Measurements from ENCODE around the gene CHRNB1. TPM values are rescaled to one million over a fixed set of nuclear protein-coding genes. Genes with fewer than 3 reads are reported as not detected.

CHRNB1 gene
- total and polyA plus RNA-seq, 2 of the 8 experiments (the other 6 are each of a cell fraction or from before 2014, with no cell fraction given), result 14.1 to 28.2 TPM

GRCh38 chr17:7441266-7441665, 3.6 kb upstream of the CHRNB1 start:
- Histone ChIP-seq H2BK15ac (ENCODE audit: low read length) (0 out of 2 replicates have a peak overlapping the region, but pooled peaks have one; percentile 20), H3K4me1 (replicated peaks in 1 of 4; ENCODE audit: control insufficient read depth in 3 of 4, insufficient read depth in 4 of 4, low read length in 3 of 4) (peaks cover 3 to 32% (median 18%) of the 10 kb centered on the region in 4 experiments), H3K79me2 (ENCODE audit: control insufficient read depth in 1 of 2, insufficient read depth in 2 of 2, low read length in 2 of 2) (no peaks in the 10 kb centered on the region), H3K9me3 (ENCODE audit: insufficient read depth in 2 of 2, low read depth in 1 of 2, low read length in 1 of 2) (no peaks in the 10 kb centered on the region), H3K23ac (ENCODE audit: insufficient read length) (no peak overlapping the region), H3K4me2 (ENCODE audit: insufficient read depth in 1 of 2, low read depth in 2 of 2, low read length in 2 of 2) (peak overlapping the region; percentile 91), H3K23me2 (ENCODE audit: low read depth, low read length) (peaks cover 32% of the 10 kb centered on the region; the same call in 1 of the 2 replicates), H4K8ac (ENCODE audit: extremely low read depth, insufficient read depth, low read length) (no peak overlapping the region), H3K18ac (ENCODE audit: extremely low read depth, low read length) (peak overlapping the region; percentile 81), H2AK5ac (ENCODE audit: low read depth, low read length) (peak overlapping the region; percentile 19; the same call in 1 of the 2 replicates), H4K91ac (replicated peaks; ENCODE audit: insufficient read length, low read length) (no peak overlapping the region), H2BK5ac (ENCODE audit: low read depth, low read length) (peak overlapping the region; percentile 60; the same call in 1 of the 2 replicates), H3K56ac (replicated peaks; ENCODE audit: insufficient read length, low read depth, low read length) (no peak overlapping the region), H4K5ac (ENCODE audit: insufficient read length, low read depth, low read length) (no peak overlapping the region), H3K36me3 (ENCODE audit: control insufficient read depth in 2 of 4, insufficient read depth in 4 of 4, low read length in 3 of 4) (no peaks in the 10 kb centered on the region), H3K79me1 (ENCODE audit: low read depth, low read length) (no peaks in the 10 kb centered on the region), H2BK12ac (ENCODE audit: low read depth, low read length) (peak overlapping the region; percentile 62; the same call in 1 of the 2 replicates), H3K9ac (replicated peaks in 1 of 4; ENCODE audit: extremely low read depth in 1 of 4, low read depth in 3 of 4, low read length in 3 of 4) (no peak overlapping the region), H2BK120ac (replicated peaks; ENCODE audit: low read depth, low read length) (no peak overlapping the region), H3K4me3 (ENCODE audit: extremely low read depth in 1 of 4, insufficient read depth in 2 of 4, low read depth in 3 of 4, low read length in 4 of 4) (peak overlapping the region; percentile 50 to 83 (median 67)), H3K14ac (ENCODE audit: insufficient read length) (no peak overlapping the region), H4K20me1 (replicated peaks in 1 of 2; ENCODE audit: control insufficient read depth in 1 of 2, insufficient read depth in 2 of 2, low read length in 2 of 2) (no peaks in the 10 kb centered on the region), H3K27ac (ENCODE audit: low read depth, low read length) (no peak overlapping the region), H3K27me3 (replicated peaks in 1 of 4; ENCODE audit: control insufficient read depth in 3 of 4, extremely low read depth in 1 of 4, insufficient read depth in 3 of 4, low read length in 3 of 4) (peaks cover 2 to 17% (median 13%) of the 10 kb centered on the region in 4 experiments; a peak in 6 of 7 replicates), H2AFZ (ENCODE audit: low read length) (no peak overlapping the region), H3K4ac (replicated peaks; ENCODE audit: insufficient read length, low read depth, low read length) (no peak overlapping the region), H2BK20ac (ENCODE audit: low read length) (no peak overlapping the region)
- WGBS, 2 experiments (ENCODE audit: extremely low coverage in 1 of 2, insufficient coverage in 1 of 2, insufficient read length in 1 of 2, insufficient replicate concordance in 2 of 2, low coverage in 1 of 2, low lambda C conversion rate in 2 of 2, missing lambda C conversion rate in 1 of 2), result 24% methylated on average over 6 of the region's 7 CpGs; no CpG with 5 or more reads in 1 of the 2 experiments
- DNase-seq (ENCODE audit: low read depth in 1 of 2, low spot score in 2 of 2) (no peak), FAIRE-seq (peak; percentile 68)
- TF ChIP-seq JUN (IDR thresholded peaks at IDR 0.05; ENCODE audit: low read depth, low read length) (no peak), EP300 (IDR thresholded peaks at IDR 0.05; ENCODE audit: borderline replicate concordance in 1 of 2, low read depth in 2 of 2, low read length in 2 of 2) (no peak), HDAC6 (IDR thresholded peaks at IDR 0.05; ENCODE audit: low read depth, low read length) (no peak)
- TF ChIP-seq, protein P1, sequence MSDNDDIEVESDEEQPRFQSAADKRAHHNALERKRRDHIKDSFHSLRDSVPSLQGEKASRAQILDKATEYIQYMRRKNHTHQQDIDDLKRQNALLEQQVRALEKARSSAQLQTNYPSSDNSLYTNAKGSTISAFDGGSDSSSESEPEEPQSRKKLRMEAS (IDR thresholded peaks at IDR 0.05), result no peak
- CTCF ChIA-PET (ENCODE audit: partially characterized antibody), result interaction anchor here (0.5 to 5.4 kb wide), 26 partner anchors 9 to 145 kb away, joined by 3 to 26 read pairs (median 3); partner anchors contain the start of genes NEURL4, NLGN2, SLC35G6 and SPEM2
- POLR2A ChIA-PET (ENCODE audit: partially characterized antibody), result interaction anchor here (0.7 to 15.5 kb wide), 26 partner anchors 12 to 825 kb away, joined by 3 to 339 read pairs (median 4); partner anchors contain the start of genes ACAP1, NLGN2, POLR2A and SLC35G6
